ENCODE results near the gene SEMA5A.

Gene SEMA5A

DNA sequence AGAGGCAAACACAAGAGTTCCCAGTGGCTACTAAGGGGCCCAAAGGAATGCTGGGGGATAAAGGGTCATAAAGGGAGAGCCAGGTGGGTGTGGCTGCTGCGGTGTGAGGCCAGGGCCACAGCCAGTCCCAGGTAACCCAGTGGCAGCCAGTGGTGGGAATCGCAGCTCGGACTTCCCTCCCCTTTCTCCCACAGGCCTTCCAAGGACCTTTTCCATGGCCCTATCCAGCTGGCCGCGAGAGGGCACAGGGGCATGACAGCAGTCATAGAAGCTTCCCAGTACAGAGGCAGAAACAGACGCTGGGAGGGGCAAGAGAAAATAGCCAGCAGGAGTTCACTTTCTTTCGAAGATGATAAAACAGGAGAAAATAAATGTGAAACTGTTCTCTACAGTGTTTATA lies 257.6 kb downstream of the SEMA5A start:
- H3K4me3 ChIP-seq (ENCODE audit: low read depth, low read length) = no peak overlapping the region
- no peaks in the 10 kb centered on the region for H3K4me1 ChIP-seq (ENCODE audit: control insufficient read depth, insufficient read depth, low read length)
- H3K27ac ChIP-seq (ENCODE audit: extremely low read depth, low read depth, low read length) = no peak overlapping the region
- POLR2A ChIA-PET = no interaction called here
- no peaks in the 10 kb centered on the region for H3K36me3 ChIP-seq (ENCODE audit: control insufficient read depth in 2 of 2, insufficient read depth in 1 of 2, low read length in 2 of 2)
- CTCF ChIA-PET = no interaction called here
- no peaks in the 10 kb centered on the region for H3K9me3 ChIP-seq (ENCODE audit: control insufficient read depth, insufficient read depth, low read depth, low read length)
- TF ChIP-seq ZNF324 (tag by site-specific recombination; IDR thresholded peaks at IDR 0.05) (no peak), GFI1B (tag by site-specific recombination; IDR thresholded peaks at IDR 0.05) (no peak), ZNF585B (tag by site-specific recombination; IDR thresholded peaks at IDR 0.05) (no peak), KLF9 (tag by site-specific recombination; IDR thresholded peaks at IDR 0.05; ENCODE audit: low read depth) (no peak), PBX3 (CRISPR knock-in tag; IDR thresholded peaks at IDR 0.05) (no peak), ZNF274 (IDR thresholded peaks at IDR 0.05; ENCODE audit: low read length) (no peak), ZNF274 (tag by site-specific recombination; IDR thresholded peaks at IDR 0.05; ENCODE audit: borderline replicate concordance) (no peak), ZNF112 (tag by site-specific recombination; IDR thresholded peaks at IDR 0.05) (no peak), YY2 (tag by site-specific recombination; IDR thresholded peaks at IDR 0.05) (no peak), ZNF548 (tag by site-specific recombination; IDR thresholded peaks at IDR 0.05) (no peak), ZFP3 (tag by site-specific recombination; IDR thresholded peaks at IDR 0.05; ENCODE audit: low read depth) (no peak), ZNF549 (tag by site-specific recombination; IDR thresholded peaks at IDR 0.05) (no peak), ZNF221 (tag by site-specific recombination; IDR thresholded peaks at IDR 0.05; ENCODE audit: borderline replicate concordance) (no peak), ZNF202 (tag by site-specific recombination; IDR thresholded peaks at IDR 0.05; ENCODE audit: borderline replicate concordance) (no peak)

GRCh38 chr5:9284781-9285307 lies 261.0 kb downstream of the SEMA5A start:
- Histone ChIP-seq H3K27ac (ENCODE audit: extremely low read depth, low read depth, low read length) (no peak overlapping the region), H3K9me3 (ENCODE audit: control insufficient read depth, insufficient read depth, low read depth, low read length) (no peaks in the 10 kb centered on the region), H3K4me3 (ENCODE audit: low read depth, low read length) (no peak overlapping the region), H3K4me1 (ENCODE audit: control insufficient read depth, insufficient read depth, low read length) (no peaks in the 10 kb centered on the region), H3K36me3 (ENCODE audit: control insufficient read depth in 2 of 2, insufficient read depth in 1 of 2, low read length in 2 of 2) (no peaks in the 10 kb centered on the region)
- ChIA-PET CTCF (interaction anchor here (0.7 kb wide), 1 partner anchor 18 kb away, joined by 4 read pairs; no protein-coding TSS in a partner anchor), POLR2A (no interaction called here)
- TF ChIP-seq ZNF549 (tag by site-specific recombination; IDR thresholded peaks at IDR 0.05) (no peak), ZNF629 (tag by site-specific recombination; IDR thresholded peaks at IDR 0.05) (no peak), WT1 (tag by site-specific recombination; IDR thresholded peaks at IDR 0.05) (no peak), ZNF426 (tag by site-specific recombination; IDR thresholded peaks at IDR 0.05) (no peak), EGR2 (tag by site-specific recombination; IDR thresholded peaks at IDR 0.05; ENCODE audit: low read depth) (no peak), PRDM10 (tag by site-specific recombination; IDR thresholded peaks at IDR 0.05) (no peak)
- TF ChIP-seq, protein P1, sequence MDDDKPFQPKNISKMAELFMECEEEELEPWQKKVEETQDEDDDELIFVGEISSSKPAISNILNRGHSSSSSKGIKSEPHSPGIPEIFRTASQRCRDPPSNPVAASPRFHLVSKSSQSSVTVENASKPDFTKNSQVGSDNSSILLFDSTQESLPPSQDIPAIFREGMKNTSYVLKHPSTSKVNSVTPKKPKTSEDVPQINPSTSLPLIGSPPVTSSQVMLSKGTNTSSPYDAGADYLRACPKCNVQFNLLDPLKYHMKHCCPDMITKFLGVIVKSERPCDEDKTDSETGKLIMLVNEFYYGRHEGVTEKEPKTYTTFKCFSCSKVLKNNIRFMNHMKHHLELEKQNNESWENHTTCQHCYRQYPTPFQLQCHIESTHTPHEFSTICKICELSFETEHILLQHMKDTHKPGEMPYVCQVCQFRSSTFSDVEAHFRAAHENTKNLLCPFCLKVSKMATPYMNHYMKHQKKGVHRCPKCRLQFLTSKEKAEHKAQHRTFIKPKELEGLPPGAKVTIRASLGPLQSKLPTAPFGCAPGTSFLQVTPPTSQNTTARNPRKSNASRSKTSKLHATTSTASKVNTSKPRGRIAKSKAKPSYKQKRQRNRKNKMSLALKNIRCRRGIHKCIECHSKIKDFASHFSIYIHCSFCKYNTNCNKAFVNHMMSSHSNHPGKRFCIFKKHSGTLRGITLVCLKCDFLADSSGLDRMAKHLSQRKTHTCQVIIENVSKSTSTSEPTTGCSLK (tag by site-specific recombination; IDR thresholded peaks at IDR 0.05) = no peak
